Prostate gland (tissue), 2 donors: ENCODE measurements around the gene ARCN1.

Experiments
- CTCF ChIP-seq, 4 experiments: fragments of 200-600 bp in 2 of 4; fragments of 450-650 bp in 2 of 4; sonication (generic) in 2 of 4; IDR thresholded peaks; 1 replicate in 3 of 4; 2 replicates in 1 of 4; pipeline ENCODE4 v1.5.1; 2016 to 2019; ENCODE audit warnings: antibody characterized with exemption in 4 of 4, mild to moderate bottlenecking in 2 of 4, moderate library complexity in 2 of 4
- POLR2A ChIP-seq: fragments of 450-650 bp; IDR thresholded peaks from one replicate; pipeline ENCODE4 v1.6.1; 2016; ENCODE audit warnings: antibody characterized with exemption, mild to moderate bottlenecking
- POLR2AphosphoS5 ChIP-seq: sonication (generic); formaldehyde crosslinking; IDR thresholded peaks from one replicate; pipeline ENCODE4 v1.6.1; 2017; ENCODE audit warnings: antibody characterized with exemption

GRCh38 chr11:118628031-118628430 is 55.8 kb downstream of the ARCN1 start:
- TF ChIP-seq POLR2A, result no peak
- no peak for TF ChIP-seq POLR2AphosphoS5
- no peak for TF ChIP-seq CTCF (IDR thresholded peaks at IDR 0.05)
